SK-N-SH treated with all-trans-retinoic acid at 6 μM for 48 hours (cell line): Measurements from ENCODE around the gene ODAD3.

Experiments
- ATAC-seq: fragments of 200-7000 bp; cut with Tn5 transposase; 3 replicates; pipeline ENCODE4 v1.9.1; 2020; ENCODE audit warnings: mild to moderate bottlenecking, moderate library complexity
- BACH2 ChIP-seq: fragments of 250-450 bp; sonication (Bioruptor Pico); IDR thresholded peaks from 2 replicates; pipeline ENCODE4 v1.9.0; 2021; ENCODE audit warnings: mild to moderate bottlenecking, borderline replicate concordance
- ESRRG ChIP-seq: fragments of 250-450 bp; sonication (Bioruptor Pico); IDR thresholded peaks from 2 replicates; pipeline ENCODE4 v1.6.1; 2021; ENCODE audit warnings: mild to moderate bottlenecking
- GLIS3 ChIP-seq: fragments of 250-450 bp; sonication (Bioruptor Pico); IDR thresholded peaks from 2 replicates; pipeline ENCODE4 v1.5.0; 2020; ENCODE audit warnings: mild to moderate bottlenecking, moderate library complexity
- OSR1 ChIP-seq: fragments of 250-450 bp; sonication (Bioruptor Pico); IDR thresholded peaks from 2 replicates; pipeline ENCODE4 v1.8.0; 2022; ENCODE audit warnings: moderate library complexity, mild to moderate bottlenecking, inconsistent platforms
- RARB ChIP-seq: fragments of 250-450 bp; sonication (Bioruptor Pico); IDR thresholded peaks from 2 replicates; pipeline ENCODE4 v1.8.0; 2021; ENCODE audit warnings: mild to moderate bottlenecking, moderate library complexity
- TOX ChIP-seq: fragments of 250-450 bp; sonication (Bioruptor Pico); IDR thresholded peaks from 2 replicates; pipeline ENCODE4 v1.8.0; 2021; ENCODE audit warnings: mild to moderate bottlenecking, moderate library complexity, borderline replicate concordance
- ZFP30 ChIP-seq: fragments of 450-650 bp; formaldehyde crosslinking; IDR thresholded peaks from 2 replicates; pipeline ENCODE4 v1.5.0; 2022; ENCODE audit warnings: mild to moderate bottlenecking, moderate library complexity
- ZNF565 ChIP-seq: fragments of 450-650 bp; formaldehyde crosslinking; conservative IDR thresholded peaks from 2 replicates; pipeline ENCODE4 v1.5.0; 2020; ENCODE audit warnings: low read depth, mild to moderate bottlenecking, moderate library complexity
- ZNF70 ChIP-seq: fragments of 450-650 bp; formaldehyde crosslinking; IDR thresholded peaks from 2 replicates; pipeline ENCODE4 v1.5.0; 2020; ENCODE audit warnings: mild to moderate bottlenecking, moderate library complexity
- ZNF8 ChIP-seq: fragments of 450-650 bp; formaldehyde crosslinking; IDR thresholded peaks from 2 replicates; pipeline ENCODE4 v1.5.0; 2020; ENCODE audit warnings: mild to moderate bottlenecking, moderate library complexity
- TF ChIP-seq, protein P1 (sequence below): fragments of 250-450 bp; sonication (Bioruptor Pico); IDR thresholded peaks from 2 replicates; pipeline ENCODE4 v1.5.1; 2020; ENCODE audit warnings: low read depth, mild to moderate bottlenecking, moderate library complexity
- TF ChIP-seq, protein P2 (sequence below): fragments of 250-450 bp; sonication (Bioruptor Pico); IDR thresholded peaks from 2 replicates; pipeline ENCODE4 v1.5.1; 2021; ENCODE audit warnings: mild to moderate bottlenecking, moderate library complexity
- TF ChIP-seq, protein P3 (sequence below): fragments of 250-450 bp; sonication (Bioruptor Pico); IDR thresholded peaks from 2 replicates; pipeline ENCODE4 v1.8.0; 2021; ENCODE audit warnings: low read depth, mild to moderate bottlenecking, moderate library complexity, borderline replicate concordance
- TF ChIP-seq, protein P4 (sequence below): fragments of 250-450 bp; sonication (Bioruptor Pico); IDR thresholded peaks from 2 replicates; pipeline ENCODE4 v1.8.0; 2020; ENCODE audit warnings: mild to moderate bottlenecking, moderate library complexity, borderline replicate concordance

ODAD3 gene

DNA sequence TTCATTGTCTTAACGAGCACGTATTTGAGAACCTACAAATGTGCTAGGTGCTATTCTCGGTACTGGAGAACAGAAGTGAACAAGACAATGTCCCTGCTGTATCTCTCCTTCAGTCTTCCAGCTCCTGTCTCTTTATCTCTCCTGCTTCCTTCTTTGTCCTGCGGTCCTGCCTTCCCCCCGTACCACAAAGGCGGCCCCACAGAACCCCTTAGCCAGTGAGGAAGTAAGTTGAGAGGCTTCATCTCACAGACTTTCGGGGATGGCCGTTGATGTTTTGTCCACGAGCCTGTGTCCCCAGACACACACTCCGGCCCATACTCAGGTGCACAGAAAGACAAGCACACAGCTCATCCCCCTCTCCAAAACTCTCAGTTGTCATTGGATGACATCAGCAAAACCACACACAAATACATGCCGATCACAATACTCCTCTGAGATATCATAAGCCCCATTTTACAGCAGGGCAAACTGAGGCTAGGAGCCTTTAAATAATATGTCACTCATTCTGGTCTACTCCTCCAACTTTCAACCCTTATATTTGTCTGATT is 61.0 kb downstream of the ODAD3 start:
- no peak for ATAC-seq
- TF ChIP-seq ZNF70 = no peak
- TF ChIP-seq, protein P1, sequence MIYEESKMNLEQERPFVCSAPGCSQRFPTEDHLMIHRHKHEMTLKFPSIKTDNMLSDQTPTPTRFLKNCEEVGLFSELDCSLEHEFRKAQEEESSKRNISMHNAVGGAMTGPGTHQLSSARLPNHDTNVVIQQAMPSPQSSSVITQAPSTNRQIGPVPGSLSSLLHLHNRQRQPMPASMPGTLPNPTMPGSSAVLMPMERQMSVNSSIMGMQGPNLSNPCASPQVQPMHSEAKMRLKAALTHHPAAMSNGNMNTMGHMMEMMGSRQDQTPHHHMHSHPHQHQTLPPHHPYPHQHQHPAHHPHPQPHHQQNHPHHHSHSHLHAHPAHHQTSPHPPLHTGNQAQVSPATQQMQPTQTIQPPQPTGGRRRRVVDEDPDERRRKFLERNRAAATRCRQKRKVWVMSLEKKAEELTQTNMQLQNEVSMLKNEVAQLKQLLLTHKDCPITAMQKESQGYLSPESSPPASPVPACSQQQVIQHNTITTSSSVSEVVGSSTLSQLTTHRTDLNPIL (CRISPR knock-in tag) = peak; percentile 71
- TF ChIP-seq, protein P2, sequence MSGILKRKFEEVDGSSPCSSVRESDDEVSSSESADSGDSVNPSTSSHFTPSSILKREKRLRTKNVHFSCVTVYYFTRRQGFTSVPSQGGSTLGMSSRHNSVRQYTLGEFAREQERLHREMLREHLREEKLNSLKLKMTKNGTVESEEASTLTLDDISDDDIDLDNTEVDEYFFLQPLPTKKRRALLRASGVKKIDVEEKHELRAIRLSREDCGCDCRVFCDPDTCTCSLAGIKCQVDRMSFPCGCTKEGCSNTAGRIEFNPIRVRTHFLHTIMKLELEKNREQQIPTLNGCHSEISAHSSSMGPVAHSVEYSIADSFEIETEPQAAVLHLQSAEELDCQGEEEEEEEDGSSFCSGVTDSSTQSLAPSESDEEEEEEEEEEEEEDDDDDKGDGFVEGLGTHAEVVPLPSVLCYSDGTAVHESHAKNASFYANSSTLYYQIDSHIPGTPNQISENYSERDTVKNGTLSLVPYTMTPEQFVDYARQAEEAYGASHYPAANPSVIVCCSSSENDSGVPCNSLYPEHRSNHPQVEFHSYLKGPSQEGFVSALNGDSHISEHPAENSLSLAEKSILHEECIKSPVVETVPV (CRISPR knock-in tag) = peak; percentile 70; the same call in 1 of the 2 replicates
- TF ChIP-seq, protein P3, sequence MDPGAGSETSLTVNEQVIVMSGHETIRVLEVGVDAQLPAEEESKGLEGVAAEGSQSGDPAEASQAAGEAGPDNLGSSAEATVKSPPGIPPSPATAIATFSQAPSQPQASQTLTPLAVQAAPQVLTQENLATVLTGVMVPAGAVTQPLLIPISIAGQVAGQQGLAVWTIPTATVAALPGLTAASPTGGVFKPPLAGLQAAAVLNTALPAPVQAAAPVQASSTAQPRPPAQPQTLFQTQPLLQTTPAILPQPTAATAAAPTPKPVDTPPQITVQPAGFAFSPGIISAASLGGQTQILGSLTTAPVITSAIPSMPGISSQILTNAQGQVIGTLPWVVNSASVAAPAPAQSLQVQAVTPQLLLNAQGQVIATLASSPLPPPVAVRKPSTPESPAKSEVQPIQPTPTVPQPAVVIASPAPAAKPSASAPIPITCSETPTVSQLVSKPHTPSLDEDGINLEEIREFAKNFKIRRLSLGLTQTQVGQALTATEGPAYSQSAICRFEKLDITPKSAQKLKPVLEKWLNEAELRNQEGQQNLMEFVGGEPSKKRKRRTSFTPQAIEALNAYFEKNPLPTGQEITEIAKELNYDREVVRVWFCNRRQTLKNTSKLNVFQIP (CRISPR knock-in tag) = peak; percentile 77; the same call in 1 of the 2 replicates

DNA sequence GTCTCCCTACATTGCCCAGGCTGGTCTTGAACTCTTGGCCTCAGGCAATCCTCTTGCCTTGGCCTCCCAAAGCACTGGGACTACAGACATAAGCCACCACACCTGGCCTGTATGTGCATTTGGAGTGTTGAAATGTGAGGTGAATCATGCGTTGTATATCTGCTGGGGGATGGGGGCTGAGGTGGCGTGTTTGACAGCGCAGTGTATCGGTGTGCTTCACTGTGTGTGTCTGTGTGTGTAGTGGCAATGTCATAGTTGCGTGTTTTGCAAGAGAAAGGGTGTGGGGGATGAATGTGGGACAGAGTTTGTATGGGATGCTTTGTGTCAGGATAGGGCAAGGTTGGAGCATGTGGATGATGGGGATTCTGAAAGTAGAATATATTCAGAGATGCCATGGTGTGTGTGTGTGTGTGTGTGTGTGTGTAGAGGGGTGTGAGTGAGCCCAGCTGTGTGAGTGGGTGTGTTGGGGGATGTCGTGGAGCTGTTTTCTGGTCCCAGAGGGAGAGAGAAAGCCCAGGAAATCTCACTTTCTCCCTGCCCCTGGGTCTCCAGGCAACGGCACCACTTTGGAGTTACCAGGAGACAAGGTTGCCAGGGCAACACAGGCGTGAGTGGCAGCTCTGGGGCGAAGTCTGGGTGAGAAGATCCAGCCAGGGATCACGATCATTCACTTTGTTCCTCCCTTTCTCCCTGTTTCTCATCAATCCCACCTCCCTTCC is 61.6 kb downstream of the ODAD3 start:
- ATAC-seq = no peak
- TF ChIP-seq ZNF565 (CRISPR knock-in tag) (no peak), BACH2 (CRISPR knock-in tag) (no peak), ESRRG (CRISPR knock-in tag) (no peak), OSR1 (CRISPR knock-in tag) (no peak), TOX (no peak), RARB (CRISPR knock-in tag) (no peak), ZNF8 (CRISPR knock-in tag) (no peak), ZFP30 (CRISPR knock-in tag) (no peak)
- TF ChIP-seq, protein P1 (CRISPR knock-in tag) = no peak
- TF ChIP-seq, protein P3 (CRISPR knock-in tag) = no peak

DNA sequence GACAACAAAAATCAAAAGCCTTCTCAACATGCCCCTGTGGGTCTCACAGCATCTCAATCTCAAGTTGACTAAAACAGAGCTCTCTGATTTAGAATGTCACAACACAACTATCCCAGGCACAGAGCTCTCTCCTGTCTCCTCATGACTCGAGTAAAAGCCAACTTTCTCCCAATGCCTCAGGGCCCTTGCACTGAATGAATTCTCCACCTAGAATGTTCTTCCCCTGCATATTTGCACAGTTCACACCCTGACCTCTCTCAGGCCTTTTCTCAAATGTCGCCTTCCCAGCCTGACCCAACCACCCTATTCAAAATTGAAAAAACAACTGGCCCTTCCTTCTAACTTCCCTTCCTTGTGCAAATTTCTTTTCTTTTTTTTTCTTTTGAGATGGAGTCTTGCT is 64.2 kb downstream of the ODAD3 start:
- ATAC-seq = no peak
- TF ChIP-seq GLIS3 = no peak
- TF ChIP-seq, protein P3 (CRISPR knock-in tag) = no peak
- TF ChIP-seq TOX = no peak
- TF ChIP-seq, protein P4, sequence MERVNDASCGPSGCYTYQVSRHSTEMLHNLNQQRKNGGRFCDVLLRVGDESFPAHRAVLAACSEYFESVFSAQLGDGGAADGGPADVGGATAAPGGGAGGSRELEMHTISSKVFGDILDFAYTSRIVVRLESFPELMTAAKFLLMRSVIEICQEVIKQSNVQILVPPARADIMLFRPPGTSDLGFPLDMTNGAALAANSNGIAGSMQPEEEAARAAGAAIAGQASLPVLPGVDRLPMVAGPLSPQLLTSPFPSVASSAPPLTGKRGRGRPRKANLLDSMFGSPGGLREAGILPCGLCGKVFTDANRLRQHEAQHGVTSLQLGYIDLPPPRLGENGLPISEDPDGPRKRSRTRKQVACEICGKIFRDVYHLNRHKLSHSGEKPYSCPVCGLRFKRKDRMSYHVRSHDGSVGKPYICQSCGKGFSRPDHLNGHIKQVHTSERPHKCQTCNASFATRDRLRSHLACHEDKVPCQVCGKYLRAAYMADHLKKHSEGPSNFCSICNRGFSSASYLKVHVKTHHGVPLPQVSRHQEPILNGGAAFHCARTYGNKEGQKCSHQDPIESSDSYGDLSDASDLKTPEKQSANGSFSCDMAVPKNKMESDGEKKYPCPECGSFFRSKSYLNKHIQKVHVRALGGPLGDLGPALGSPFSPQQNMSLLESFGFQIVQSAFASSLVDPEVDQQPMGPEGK (CRISPR knock-in tag) = no peak
